ENCODE measurements around the gene ROR2. TPM values are rescaled to one million over a fixed set of nuclear protein-coding genes. Genes with fewer than 3 reads are reported as not detected.

The ROR2 gene
- total RNA-seq, 1 donor from 2014 or later: 7.4 TPM

- intact Hi-C loops (cut with micrococcal nuclease): no loop called here
These were observed 129.8 kb downstream of the ROR2 start for GRCh38 chr9:91820126-91820750.

- intact Hi-C loops (cut with micrococcal nuclease): no loop called here
These were observed 131.2 kb downstream of the ROR2 start for GRCh38 chr9:91818647-91819403.

GRCh38 chr9:91818225-91818585, 131.8 kb downstream of the ROR2 start:
- intact Hi-C loops (cut with micrococcal nuclease): no loop called here

GRCh38 chr9:91817493-91818224, 132.4 kb downstream of the ROR2 start:
- intact Hi-C loops (cut with micrococcal nuclease): no loop called here

GRCh38 chr9:91817106-91817492, 132.9 kb downstream of the ROR2 start:
- intact Hi-C loops (cut with micrococcal nuclease): no loop called here

- intact Hi-C loops (cut with micrococcal nuclease): no loop called here
These were observed 133.7 kb downstream of the ROR2 start for GRCh38 chr9:91816356-91816755.

- intact Hi-C loops (cut with micrococcal nuclease): no loop called here
These were observed 134.1 kb downstream of the ROR2 start for GRCh38 chr9:91815896-91816295.

GRCh38 chr9:91814753-91815152, 135.3 kb downstream of the ROR2 start:
- intact Hi-C loops (cut with micrococcal nuclease): no loop called here

- intact Hi-C loops (cut with micrococcal nuclease): no loop called here
These were observed 135.8 kb downstream of the ROR2 start for GRCh38 chr9:91814201-91814600.

GRCh38 chr9:91813176-91813795, 136.7 kb downstream of the ROR2 start:
- intact Hi-C loops (cut with micrococcal nuclease): no loop called here

GRCh38 chr9:91812191-91812590, 137.8 kb downstream of the ROR2 start:
- intact Hi-C loops (cut with micrococcal nuclease): no loop called here

- intact Hi-C loops (cut with micrococcal nuclease): no loop called here
These were observed 138.8 kb downstream of the ROR2 start for GRCh38 chr9:91811024-91811909.

GRCh38 chr9:91810286-91810905, 139.6 kb downstream of the ROR2 start:
- intact Hi-C loops (cut with micrococcal nuclease): no loop called here

- intact Hi-C loops (cut with micrococcal nuclease): no loop called here
These were observed 140.3 kb downstream of the ROR2 start for GRCh38 chr9:91809581-91810285.

- intact Hi-C loops (cut with micrococcal nuclease): no loop called here
These were observed 142.3 kb downstream of the ROR2 start for GRCh38 chr9:91807643-91808246.

GRCh38 chr9:91805031-91805430, 145.0 kb downstream of the ROR2 start:
- intact Hi-C loops (cut with micrococcal nuclease): no loop called here

GRCh38 chr9:91803970-91804752, 145.9 kb downstream of the ROR2 start:
- intact Hi-C loops (cut with micrococcal nuclease): no loop called here

- intact Hi-C loops (cut with micrococcal nuclease): no loop called here
These were observed 146.7 kb downstream of the ROR2 start for GRCh38 chr9:91803151-91803940.

Measured in T-helper 1 cell treated with Interleukin-12 subunit alpha and Interleukin-12 subunit beta and Interleukin-4 antibody, amounts not matched to agents 30 ng/mL and 1 ng/mL, for 36 hours (primary cell).